H9 (cell line): ENCODE results near the gene MAGEB6. TPM values are rescaled to one million over a fixed set of nuclear protein-coding genes. Genes with fewer than 3 reads are reported as not detected.

Experiments used
- DNase-seq: peaks from one replicate; pipeline ENCODE4 v3.0.0-alpha.2; 2017
- H2AFZ ChIP-seq: one replicate; pipeline ENCODE4 v1.6.1; 2013; ENCODE audit warnings: mild to moderate bottlenecking, low read length, control low read depth, moderate library complexity
- H2AK5ac ChIP-seq: 2 replicates; pipeline ENCODE4 v1.6.1; 2013; ENCODE audit warnings: low read length, control low read depth, mixed read lengths; ENCODE audit not compliant: insufficient read length
- H2BK120ac ChIP-seq: one replicate; pipeline ENCODE4 v1.6.1; 2013; ENCODE audit warnings: low read depth, mild to moderate bottlenecking, low read length, control low read depth, inconsistent platforms; ENCODE audit not compliant: poor library complexity, severe bottlenecking
- H2BK12ac ChIP-seq: 2 replicates; pipeline ENCODE4 v1.6.1; 2013; ENCODE audit warnings: low read length, control low read depth, mixed read lengths, low read depth; ENCODE audit not compliant: insufficient read length
- H2BK15ac ChIP-seq: 2 replicates; pipeline ENCODE4 v1.6.1; 2013; ENCODE audit warnings: low read depth, low read length, control low read depth
- H2BK20ac ChIP-seq: one replicate; pipeline ENCODE4 v1.6.1; 2013; ENCODE audit warnings: low read depth, mild to moderate bottlenecking, low read length, control low read depth, inconsistent platforms; ENCODE audit not compliant: poor library complexity, severe bottlenecking
- H2BK5ac ChIP-seq: 2 replicates; pipeline ENCODE4 v1.6.1; 2013; ENCODE audit warnings: low read length, control low read depth, mixed read lengths; ENCODE audit not compliant: insufficient read length
- H3K14ac ChIP-seq: 2 replicates; pipeline ENCODE4 v1.6.1; 2013; ENCODE audit warnings: low read length, control low read depth; ENCODE audit not compliant: insufficient read depth
- H3K18ac ChIP-seq: 2 replicates; pipeline ENCODE4 v1.6.1; 2013; ENCODE audit warnings: low read depth, mild to moderate bottlenecking, mixed read lengths, low read length, control low read depth; ENCODE audit not compliant: insufficient read length
- H3K23ac ChIP-seq: 2 replicates; pipeline ENCODE4 v1.6.1; 2013; ENCODE audit warnings: low read length, control low read depth, mixed read lengths, low read depth; ENCODE audit not compliant: insufficient read length
- H3K23me2 ChIP-seq: 2 replicates; pipeline ENCODE4 v1.6.1; 2013; ENCODE audit warnings: low read depth, mild to moderate bottlenecking, mixed read lengths, low read length, control low read depth; ENCODE audit not compliant: insufficient read length, poor library complexity, severe bottlenecking
- H3K27ac ChIP-seq: 2 replicates; pipeline ENCODE4 v1.5.1; 2013; ENCODE audit warnings: low read length, control low read depth, mixed read lengths, low read depth; ENCODE audit not compliant: insufficient read length
- H3K27me3 ChIP-seq: 2 replicates; pipeline ENCODE4 v1.6.1; 2013; ENCODE audit warnings: low read length, control low read depth, inconsistent platforms; ENCODE audit not compliant: insufficient read depth
- H3K4ac ChIP-seq: 2 replicates; pipeline ENCODE4 v1.6.1; 2013; ENCODE audit warnings: low read depth, mild to moderate bottlenecking, control low read depth, inconsistent platforms, low read length, moderate library complexity
- H3K4me1 ChIP-seq: 2 replicates; pipeline ENCODE4 v1.6.1; 2013; ENCODE audit warnings: low read length, control low read depth, inconsistent platforms; ENCODE audit not compliant: insufficient read depth
- H3K4me2 ChIP-seq: 2 replicates; pipeline ENCODE4 v1.6.1; 2013; ENCODE audit warnings: low read length, control low read depth, mixed read lengths; ENCODE audit not compliant: insufficient read length, insufficient read depth
- H3K56ac ChIP-seq: 2 replicates; pipeline ENCODE4 v1.6.1; 2013; ENCODE audit warnings: low read depth, mild to moderate bottlenecking, mixed read lengths, low read length, control low read depth; ENCODE audit not compliant: insufficient read length
- H3K79me1 ChIP-seq: 2 replicates; pipeline ENCODE4 v1.6.1; 2013; ENCODE audit warnings: low read depth, mild to moderate bottlenecking, moderate library complexity, low read length, control low read depth, inconsistent platforms; ENCODE audit not compliant: insufficient read depth, poor library complexity, severe bottlenecking
- H3K79me2 ChIP-seq: 2 replicates; pipeline ENCODE4 v1.6.1; 2013; ENCODE audit warnings: low read length, control low read depth, inconsistent platforms; ENCODE audit not compliant: insufficient read depth
- H3K9ac ChIP-seq: 2 replicates; pipeline ENCODE4 v1.6.1; 2013; ENCODE audit warnings: low read length, control low read depth, mixed read lengths; ENCODE audit not compliant: insufficient read length; ENCODE audit errors: extremely low read depth
- H3K9me3 ChIP-seq: one replicate; pipeline ENCODE4 v1.6.1; 2013; ENCODE audit warnings: low read depth, low read length, inconsistent platforms; ENCODE audit not compliant: control insufficient read depth
- H3T11ph ChIP-seq: one replicate; pipeline ENCODE4 v1.6.1; 2013; ENCODE audit warnings: mild to moderate bottlenecking, low read length, control low read depth, inconsistent platforms
- H4K20me1 ChIP-seq: one replicate; pipeline ENCODE4 v1.6.1; 2013; ENCODE audit not compliant: control insufficient read depth, insufficient read length, insufficient read depth
- H4K5ac ChIP-seq: 2 replicates; pipeline ENCODE4 v1.6.1; 2013; ENCODE audit warnings: low read depth, mild to moderate bottlenecking, mixed read lengths, low read length, control low read depth; ENCODE audit not compliant: insufficient read length
- H4K8ac ChIP-seq: replicated peaks from 2 replicates; pipeline ENCODE4 v1.6.1; 2013; ENCODE audit warnings: low read length, control low read depth, mixed read lengths, low read depth; ENCODE audit not compliant: insufficient read length
- H4K91ac ChIP-seq: 2 replicates; pipeline ENCODE4 v1.6.1; 2013; ENCODE audit warnings: low read depth, mild to moderate bottlenecking, moderate library complexity, mixed read lengths, low read length, control low read depth; ENCODE audit not compliant: insufficient read length
- H3K27ac Mint-ChIP-seq, 3 experiments: 2 replicates in 2 of 3; 3 replicates in 1 of 3; pipeline ENCODE4 v1.8.0; 2020 to 2021; ENCODE audit warnings: mixed read lengths in 3 of 3, mild to moderate bottlenecking in 1 of 3, moderate library complexity in 1 of 3
- H3K27me3 Mint-ChIP-seq: 2 replicates; pipeline ENCODE4 v1.8.0; 2021; ENCODE audit warnings: low read depth, mild to moderate bottlenecking, moderate library complexity, mixed read lengths
- H3K36me3 Mint-ChIP-seq, 3 experiments: 2 replicates in 2 of 3; 3 replicates in 1 of 3; pipeline ENCODE4 v1.8.0; 2020 to 2021; ENCODE audit warnings: low read depth in 3 of 3, mixed read lengths in 3 of 3; ENCODE audit not compliant: insufficient read depth in 1 of 3
- H3K4me1 Mint-ChIP-seq, 2 experiments: 2 replicates each; pipeline ENCODE4 v1.8.0; 2020; ENCODE audit warnings: mixed read lengths in 2 of 2
- H3K4me3 Mint-ChIP-seq, 2 experiments: 2 replicates in 1 of 2; 3 replicates in 1 of 2; pipeline ENCODE4 v1.8.0; 2020 to 2021; ENCODE audit warnings: mild to moderate bottlenecking in 2 of 2, mixed read lengths in 2 of 2, moderate library complexity in 1 of 2
- H3K9me3 Mint-ChIP-seq, 2 experiments: 2 replicates in 1 of 2; 3 replicates in 1 of 2; pipeline ENCODE4 v1.8.0; 2020; ENCODE audit warnings: mild to moderate bottlenecking in 2 of 2, mixed read lengths in 2 of 2, moderate library complexity in 1 of 2
- CTCF ChIP-seq: fragments of 200-600 bp; sonication (generic); conservative IDR thresholded peaks from 3 replicates; pipeline ENCODE4 v1.8.0; 2021; ENCODE audit warnings: antibody characterized with exemption, mild to moderate bottlenecking
- WGBS: extraction: QIAGEN DNeasy Blood & Tissue Kit; methylation state at CpG from one replicate; pipeline ENCODE4 v1.1.7; 2013; ENCODE audit warnings: missing lambda C conversion rate, low lambda C conversion rate, mixed read lengths; ENCODE audit not compliant: insufficient read length; ENCODE audit errors: extremely low coverage; 5-methylcytosine and 5-hydroxymethylcytosine counted together
- total RNA-seq: library from RNA; stranded (reverse); gene quantifications from 2 replicates; pipeline ENCODE4 v1.2.1, GENCODE V29; 2021

MAGEB6 gene
- total RNA-seq, 1 experiment from 2014 or later: not detected

GRCh38 chrX:26234177-26234576 is 41.9 kb downstream of the MAGEB6 start:
- no peak overlapping the region for H3T11ph ChIP-seq
- no peaks in the 10 kb centered on the region for H3K4me1 ChIP-seq
- H3K27me3 ChIP-seq: no peaks in the 10 kb centered on the region
- H4K20me1 ChIP-seq: no peaks in the 10 kb centered on the region
- H4K91ac ChIP-seq: no peak overlapping the region
- peaks cover 15 to 31% (median 30%) of the 10 kb centered on the region in 3 experiments for H3K36me3 Mint-ChIP-seq
- H3K9me3 Mint-ChIP-seq: peaks cover 62 to 78% of the 10 kb centered on the region in 2 experiments
- no peak overlapping the region for H4K8ac ChIP-seq
- no peak overlapping the region for H2BK5ac ChIP-seq
- no peak overlapping the region for H2AFZ ChIP-seq
- H3K27ac ChIP-seq: no peak overlapping the region
- peaks cover 39% of the 10 kb centered on the region for H3K9me3 ChIP-seq
- no peak overlapping the region for H2BK12ac ChIP-seq
- TF ChIP-seq CTCF: no peak
- no peak overlapping the region for H3K14ac ChIP-seq
- H4K5ac ChIP-seq: no peak overlapping the region
- H3K9ac ChIP-seq: no peak overlapping the region
- no peak overlapping the region for H3K4me2 ChIP-seq
- H3K79me2 ChIP-seq: no peaks in the 10 kb centered on the region
- no peaks in the 10 kb centered on the region for H3K23me2 ChIP-seq
- H3K56ac ChIP-seq: no peak overlapping the region
- no peak overlapping the region for H2BK20ac ChIP-seq
- H2BK15ac ChIP-seq: no peak overlapping the region
- no peak overlapping the region for H3K23ac ChIP-seq
- H3K4ac ChIP-seq: no peak overlapping the region
- no peaks in the 10 kb centered on the region for H3K4me1 Mint-ChIP-seq
- no peak for DNase-seq
- H3K18ac ChIP-seq: no peak overlapping the region
- no CpG with 5 or more reads among the region's 1 CpG for WGBS
- no peaks in the 10 kb centered on the region for H3K79me1 ChIP-seq
- no peak overlapping the region for H3K4me3 Mint-ChIP-seq
- H2AK5ac ChIP-seq: no peak overlapping the region
- no peak overlapping the region for H2BK120ac ChIP-seq
- no peak overlapping the region for H3K27ac Mint-ChIP-seq
- no peaks in the 10 kb centered on the region for H3K27me3 Mint-ChIP-seq

Other genes with a start within 250 kb of the MAGEB6 start
- gene MAGEB18, start 54.1 kb upstream of the MAGEB6 start, total RNA-seq: not detected in 2 replicates
- not detected in 2 replicates for gene MAGEB6B, start 31.8 kb upstream of the MAGEB6 start, total RNA-seq
- gene MAGEB5, start 23.7 kb downstream of the MAGEB6 start, total RNA-seq: not detected in 2 replicates